GM13977 (cell line): ENCODE measurements around the gene AGAP1.

ENCODE experiments used
- DNase-seq: peaks from one replicate; pipeline ENCODE4 v3.0.0; 2012; ENCODE audit warnings: low spot score
- CTCF ChIP-seq: IDR thresholded peaks from 2 replicates; pipeline ENCODE4 v1.5.1; 2012; ENCODE audit warnings: mild to moderate bottlenecking, control low read depth; ENCODE audit not compliant: insufficient read depth; ENCODE audit errors: extremely low read depth, missing control alignments
- in situ Hi-C: fragments of 300-500 bp; cut with MboI; formaldehyde crosslinking; loops from one replicate; pipeline ENCODE4 v1.12.0; 2022; ENCODE audit warnings: low sequenced_read_pairs, low pct_unique_long_range_greater_than_20kb, mixed read lengths, inconsistent platforms; ENCODE audit not compliant: unreplicated experiment

Gene AGAP1

GRCh38 chr2:235666213-235666781 is 172.5 kb downstream of the AGAP1 start:
- in situ Hi-C loops = no loop called here
- DNase-seq = no peak

GRCh38 chr2:235668782-235669181 is 174.9 kb downstream of the AGAP1 start:
- no peak for TF ChIP-seq CTCF
- in situ Hi-C loops = no loop called here
- no peak for DNase-seq

More at GRCh38 chr2:235666213-235666781, 172.5 kb downstream of the AGAP1 start:
- no peak for TF ChIP-seq CTCF

- in situ Hi-C loops = no loop called here
- no peak for TF ChIP-seq CTCF
- no peak for DNase-seq
These were observed 175.5 kb downstream of the AGAP1 start for GRCh38 chr2:235669269-235669831.

GRCh38 chr2:235669983-235670962 is 176.4 kb downstream of the AGAP1 start:
- no peak for DNase-seq
- TF ChIP-seq CTCF = no peak
- in situ Hi-C loops = no loop called here

- no peak for DNase-seq
- no peak for TF ChIP-seq CTCF
- in situ Hi-C loops = no loop called here
These were observed 177.3 kb downstream of the AGAP1 start for GRCh38 chr2:235670974-235671787.

- in situ Hi-C loops = no loop called here
- TF ChIP-seq CTCF = no peak
- DNase-seq = no peak
These were observed 178.9 kb downstream of the AGAP1 start for GRCh38 chr2:235672720-235673119.
